ENCODE measurements around the gene ARTN.
A peak's percentile ranks its signal among the peaks of the same experiment; 100 is the strongest.

The ARTN gene

GRCh38 chr1:43947061-43947873 is 13.7 kb downstream of the ARTN start:
- DNase-seq (ENCODE audit: low read depth in 2 of 2, low spot score in 1 of 2) = no peak

GRCh38 chr1:43947874-43948437 is 14.4 kb downstream of the ARTN start:
- DNase-seq (ENCODE audit: low read depth in 2 of 2, low spot score in 1 of 2) = no peak

- no peak for DNase-seq (ENCODE audit: low read depth in 2 of 2, low spot score in 1 of 2)
Measured at GRCh38 chr1:43949678-43950077, 16.1 kb downstream of the ARTN start.

- DNase-seq (ENCODE audit: low read depth in 2 of 2, low spot score in 1 of 2) = no peak
Measured at GRCh38 chr1:43951021-43951985, 17.7 kb downstream of the ARTN start.

- DNase-seq (ENCODE audit: low read depth in 2 of 2, low spot score in 1 of 2) = no peak
Measured at GRCh38 chr1:43952731-43953346, 19.2 kb downstream of the ARTN start.

GRCh38 chr1:43953361-43953760 is 19.8 kb downstream of the ARTN start:
- DNase-seq (ENCODE audit: low read depth in 2 of 2, low spot score in 1 of 2) = no peak

GRCh38 chr1:43954036-43954435 is 20.4 kb downstream of the ARTN start:
- DNase-seq (ENCODE audit: low read depth in 2 of 2, low spot score in 1 of 2) = no peak

GRCh38 chr1:43956234-43956633 is 22.6 kb downstream of the ARTN start:
- no peak for DNase-seq (ENCODE audit: low read depth in 2 of 2, low spot score in 1 of 2)

GRCh38 chr1:43957407-43958040 is 23.9 kb downstream of the ARTN start:
- DNase-seq (ENCODE audit: low read depth in 2 of 2, low spot score in 1 of 2) = no peak

GRCh38 chr1:43958351-43959255 is 25.0 kb downstream of the ARTN start:
- DNase-seq (ENCODE audit: low read depth in 2 of 2, low spot score in 1 of 2) = no peak

GRCh38 chr1:43960798-43961197 is 27.2 kb downstream of the ARTN start:
- no peak for DNase-seq (ENCODE audit: low read depth in 2 of 2, low spot score in 1 of 2)

- DNase-seq (ENCODE audit: low read depth in 2 of 2, low spot score in 1 of 2) = no peak
Measured at GRCh38 chr1:43961692-43962091, 28.1 kb downstream of the ARTN start.

GRCh38 chr1:43962324-43962723 is 28.7 kb downstream of the ARTN start:
- no peak for DNase-seq (ENCODE audit: low read depth in 2 of 2, low spot score in 1 of 2)

GRCh38 chr1:43963006-43963405 is 29.4 kb downstream of the ARTN start:
- DNase-seq (ENCODE audit: low read depth in 2 of 2, low spot score in 1 of 2) = no peak

- no peak for DNase-seq (ENCODE audit: low read depth in 2 of 2, low spot score in 1 of 2)
Measured at GRCh38 chr1:43963890-43964289, 30.3 kb downstream of the ARTN start.

GRCh38 chr1:43965316-43965715 is 31.7 kb downstream of the ARTN start:
- no peak for DNase-seq (ENCODE audit: low read depth in 2 of 2, low spot score in 1 of 2)

- no peak for DNase-seq (ENCODE audit: low read depth in 2 of 2, low spot score in 1 of 2)
Measured at GRCh38 chr1:43968348-43968948, 34.8 kb downstream of the ARTN start.

GRCh38 chr1:43969416-43969745 is 35.8 kb downstream of the ARTN start:
- DNase-seq (ENCODE audit: low read depth in 2 of 2, low spot score in 1 of 2) = no peak

GRCh38 chr1:43969746-43970466 is 36.3 kb downstream of the ARTN start, which contains the start of gene DPH2:
Gene DPH2 (plus strand): TSS chr1:43970010. CDS start chr1:43970176, 166 bp downstream.
- DNase-seq (ENCODE audit: low read depth in 2 of 2, low spot score in 1 of 2) = peak; percentile 81 to 90

Data from stimulated activated CD8-positive, alpha-beta memory T cell treated with anti-CD3 and anti-CD28 coated beads, Interleukin-4, amount 100 ng/mL, for 1 hour (primary cell).